Mammary epithelial cell (primary cell): ENCODE data around the gene KIAA1671.

Experiments used
- CTCF ChIP-seq, 2 donors: IDR thresholded peaks in 1 of 2; conservative IDR thresholded peaks in 1 of 2; 2 replicates each; pipeline ENCODE4 v1.5.1; 2011 to 2012; ENCODE audit warnings: inconsistent platforms in 2 of 2, low read length in 2 of 2, mild to moderate bottlenecking in 2 of 2, control low read depth in 1 of 2, low read depth in 1 of 2; ENCODE audit not compliant: insufficient read depth in 1 of 2; ENCODE audit errors: extremely low read depth in 1 of 2
- EZH2 ChIP-seq: IDR thresholded peaks from 2 replicates; pipeline ENCODE4 v1.6.1; 2012; ENCODE audit warnings: low read length, inconsistent platforms, borderline replicate concordance

GRCh38 chr22:24925586-24926427 is 26.7 kb upstream of the KIAA1671 start:
- no peak for TF ChIP-seq EZH2
- TF ChIP-seq CTCF (conservative IDR thresholded peaks at IDR 0.05 in 1 of 2, IDR thresholded peaks at IDR 0.05 in 1 of 2; ENCODE audit: extremely low read depth in 1 of 2, insufficient read depth in 1 of 2, low read depth in 1 of 2, low read length in 2 of 2) = no peak
